OCI-M2 (cell line): Measurements from ENCODE around the gene MSRB3.

Experiments used
- DNase-seq: peaks from one replicate; lab custom pipeline; 2025; ENCODE audit not compliant: unreplicated experiment; lab: John Stamatoyannopoulos, UW

MSRB3 gene

DNA sequence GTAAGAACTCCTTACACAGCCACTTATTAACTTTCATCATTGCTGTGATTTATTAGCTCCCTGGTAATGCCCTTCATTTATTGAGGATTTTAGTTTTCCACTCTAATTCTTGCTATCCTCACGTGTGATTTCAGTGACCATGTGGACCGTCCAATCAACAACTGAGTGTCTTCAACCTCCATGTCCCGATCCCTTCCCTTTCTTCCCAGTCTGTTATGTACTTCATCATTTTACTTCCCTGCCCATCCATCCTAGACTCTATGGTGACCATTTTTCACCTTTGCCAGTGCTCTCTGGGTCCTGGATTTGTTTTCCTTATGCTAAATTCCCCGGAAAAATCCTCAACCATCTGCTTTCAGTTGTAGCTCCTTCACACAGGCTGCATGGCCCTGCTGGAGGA, 111.0 kb downstream of the MSRB3 start:
- DNase-seq = no peak

DNA sequence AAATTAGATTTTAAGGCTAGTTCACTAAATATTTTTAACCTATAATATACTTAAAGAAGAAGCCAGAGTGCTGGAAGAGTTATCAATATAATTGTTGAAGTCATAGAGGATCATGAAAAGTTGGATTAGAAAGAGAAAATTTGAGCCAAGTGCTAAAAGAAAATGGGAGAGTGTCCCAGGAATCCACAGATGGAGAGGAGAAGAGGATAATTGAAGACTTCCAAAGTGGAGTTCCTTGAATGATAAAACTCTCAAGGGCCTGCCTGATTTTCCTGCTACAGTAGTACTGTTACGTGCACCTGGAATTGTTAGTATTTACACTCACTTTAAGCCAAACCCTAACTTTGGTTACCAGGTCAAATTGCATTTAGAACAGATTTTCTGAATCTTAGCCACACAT, 113.2 kb downstream of the MSRB3 start:
- no peak for DNase-seq

DNA sequence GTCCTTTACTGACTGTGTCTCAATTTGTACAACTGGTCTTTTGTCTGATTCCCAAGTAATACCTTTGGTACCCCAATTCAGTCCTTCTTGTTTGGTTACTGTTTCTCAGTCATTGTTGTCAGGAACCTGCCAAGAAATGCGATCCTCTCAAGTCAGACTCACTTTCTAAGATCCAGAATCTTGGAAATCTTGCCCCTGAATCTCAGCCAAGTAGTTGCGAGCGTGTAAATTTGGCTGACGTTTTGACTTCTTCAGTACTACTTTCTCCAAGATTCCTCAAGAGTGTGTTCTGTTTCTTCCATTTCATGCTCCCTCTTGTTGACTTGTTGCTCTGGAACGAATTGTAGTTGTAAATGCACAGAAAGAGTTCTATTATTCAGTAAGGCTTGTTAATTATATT, 114.0 kb downstream of the MSRB3 start:
- no peak for DNase-seq

DNA sequence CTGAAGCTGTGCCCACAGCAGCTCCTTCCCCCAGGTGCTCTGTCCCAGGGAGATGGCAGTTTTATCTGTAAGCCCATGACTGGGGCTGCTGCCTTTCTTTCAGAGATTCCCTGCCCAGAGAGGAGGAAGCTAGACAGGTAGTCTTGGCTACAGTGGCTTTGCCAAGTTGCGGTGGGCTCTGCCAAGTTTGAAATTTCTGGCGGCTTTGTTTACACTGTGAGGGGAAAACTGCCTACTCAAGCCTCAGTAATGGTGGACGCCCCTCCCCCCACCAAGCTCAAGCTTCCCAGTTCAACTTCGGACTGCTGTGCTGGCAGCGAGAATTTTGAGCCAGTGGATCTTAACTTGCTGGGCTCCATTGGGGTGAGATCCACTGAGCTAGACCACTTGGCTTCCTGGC, 124.7 kb downstream of the MSRB3 start:
- no peak for DNase-seq

DNA sequence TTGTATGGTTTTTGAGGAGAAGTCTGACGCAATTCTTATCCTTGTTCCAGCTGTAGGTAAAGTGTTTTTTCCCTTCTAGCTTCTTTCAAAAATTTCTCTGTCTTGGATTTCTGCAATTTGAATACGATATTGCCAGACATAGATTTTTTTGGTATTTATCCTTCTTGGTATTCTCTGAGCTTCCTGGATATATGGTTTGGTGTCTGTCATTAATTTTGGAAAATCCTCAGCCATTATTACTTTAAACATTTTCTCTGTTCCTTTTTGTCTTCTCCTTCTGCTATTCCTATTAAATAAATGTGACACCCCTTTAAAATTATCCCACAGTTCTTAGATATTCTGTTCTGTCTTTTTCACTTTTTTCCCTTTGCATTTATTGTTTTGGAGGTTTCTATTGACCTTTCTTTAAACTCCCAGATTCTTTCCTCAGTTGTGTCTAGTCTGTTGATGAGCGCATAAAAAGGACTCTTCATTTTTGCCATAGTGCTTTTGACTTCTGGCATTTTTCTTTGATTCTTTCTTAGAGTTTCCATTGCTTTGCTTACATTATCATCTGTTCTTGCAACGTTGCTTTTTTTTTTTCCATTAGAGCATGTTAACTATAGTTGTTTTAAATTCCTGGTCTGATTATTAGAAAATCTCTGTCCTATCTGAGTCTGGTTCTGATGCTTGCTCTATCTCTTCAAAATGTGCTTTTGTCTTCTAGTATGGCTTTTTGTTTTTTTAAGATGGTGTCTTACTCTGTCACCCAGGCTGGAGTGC, 129.1 kb downstream of the MSRB3 start:
- DNase-seq = no peak

DNA sequence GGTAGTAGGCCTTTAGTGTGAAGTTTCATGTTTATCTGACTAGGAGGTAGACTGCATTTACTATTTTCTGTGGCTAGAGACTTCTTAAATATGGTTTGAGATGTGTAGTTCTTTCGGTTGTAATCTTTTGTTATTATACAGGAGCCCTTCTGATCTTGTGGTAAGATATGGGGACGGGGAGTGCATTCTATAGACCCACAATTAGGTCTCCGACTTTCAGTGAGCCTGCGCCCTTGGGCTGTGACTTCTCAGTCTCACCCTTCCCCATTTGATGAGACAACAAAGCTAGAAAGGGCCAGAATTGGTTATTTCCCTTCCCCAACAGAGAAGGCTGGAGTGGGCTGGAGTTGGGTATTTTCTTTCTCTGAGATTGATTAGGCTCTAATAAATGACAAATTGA, 130.0 kb downstream of the MSRB3 start:
- no peak for DNase-seq

DNA sequence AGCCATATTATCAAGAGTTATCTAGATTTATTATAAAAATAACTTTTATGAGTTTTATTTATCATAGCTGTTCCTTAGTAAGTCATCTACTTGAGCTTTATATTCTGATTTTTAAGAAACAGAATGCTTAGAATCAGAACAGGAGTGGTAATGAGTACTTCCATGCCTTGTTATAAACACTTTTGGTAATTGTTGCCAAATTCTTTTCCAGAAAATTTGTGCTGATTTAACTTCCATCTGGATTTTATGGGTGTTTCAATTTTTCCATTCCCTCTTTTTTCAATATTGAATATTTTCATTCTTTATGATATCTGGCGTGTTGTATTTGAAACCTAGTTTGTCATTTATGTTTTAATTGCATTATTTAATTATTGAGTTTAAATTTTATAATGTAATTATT, 131.2 kb downstream of the MSRB3 start:
- no peak for DNase-seq

DNA sequence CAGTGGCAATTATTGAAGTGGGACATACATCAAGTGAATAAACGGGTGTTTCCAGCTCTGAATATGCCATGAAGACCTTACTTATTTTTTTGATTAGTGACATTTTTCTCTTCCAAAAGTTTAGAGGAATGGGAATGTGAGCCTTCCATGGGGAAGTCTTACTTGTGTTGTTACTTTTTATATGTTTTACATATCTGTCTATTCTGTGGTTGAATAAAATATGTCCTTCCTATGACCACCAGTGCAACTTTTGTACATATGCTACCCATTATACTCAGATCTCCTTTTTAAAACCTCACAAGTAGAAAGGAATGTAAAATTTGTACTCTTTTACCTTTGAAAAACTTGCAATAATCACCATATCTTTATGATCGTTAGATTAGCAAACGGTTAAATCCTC, 132.7 kb downstream of the MSRB3 start:
- DNase-seq = no peak

DNA sequence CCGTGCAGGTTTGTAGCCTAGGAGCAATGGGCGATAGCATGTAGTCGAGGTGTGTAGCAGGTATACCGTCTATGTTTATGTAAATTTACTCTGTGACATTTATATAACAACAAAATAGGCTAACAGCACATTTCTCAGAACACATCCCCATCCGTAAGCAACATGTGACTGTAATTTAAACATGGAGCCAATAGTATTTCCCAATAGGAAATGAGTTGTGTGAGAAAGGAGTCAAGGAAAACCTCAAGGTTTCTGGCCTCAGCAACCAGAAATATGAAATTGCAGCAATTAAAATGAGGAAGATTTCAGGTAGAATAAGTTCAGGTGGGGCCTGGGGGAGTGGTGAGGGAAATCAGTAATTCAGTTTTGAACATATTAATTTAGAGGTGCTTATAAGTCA, 136.0 kb downstream of the MSRB3 start:
- DNase-seq = no peak

DNA sequence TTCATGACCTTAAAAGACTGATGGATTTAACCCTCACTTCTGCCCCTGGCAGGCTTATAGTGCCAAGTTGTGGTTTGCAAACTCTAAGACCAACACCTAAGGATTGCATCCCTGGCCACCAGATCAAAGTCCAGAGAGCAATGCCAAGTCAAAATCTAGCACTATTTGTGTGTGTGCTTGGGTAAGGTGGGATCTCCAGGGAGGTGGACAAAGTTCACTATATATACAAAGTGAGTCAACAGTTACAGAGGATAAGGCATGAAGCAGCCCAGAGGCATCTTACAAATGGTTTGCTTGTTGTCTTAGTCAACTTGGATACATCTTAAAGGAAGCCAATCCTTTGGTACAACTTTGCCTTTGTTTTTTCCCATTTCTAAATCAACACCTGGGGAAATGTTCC, 137.3 kb downstream of the MSRB3 start:
- DNase-seq = no peak

DNA sequence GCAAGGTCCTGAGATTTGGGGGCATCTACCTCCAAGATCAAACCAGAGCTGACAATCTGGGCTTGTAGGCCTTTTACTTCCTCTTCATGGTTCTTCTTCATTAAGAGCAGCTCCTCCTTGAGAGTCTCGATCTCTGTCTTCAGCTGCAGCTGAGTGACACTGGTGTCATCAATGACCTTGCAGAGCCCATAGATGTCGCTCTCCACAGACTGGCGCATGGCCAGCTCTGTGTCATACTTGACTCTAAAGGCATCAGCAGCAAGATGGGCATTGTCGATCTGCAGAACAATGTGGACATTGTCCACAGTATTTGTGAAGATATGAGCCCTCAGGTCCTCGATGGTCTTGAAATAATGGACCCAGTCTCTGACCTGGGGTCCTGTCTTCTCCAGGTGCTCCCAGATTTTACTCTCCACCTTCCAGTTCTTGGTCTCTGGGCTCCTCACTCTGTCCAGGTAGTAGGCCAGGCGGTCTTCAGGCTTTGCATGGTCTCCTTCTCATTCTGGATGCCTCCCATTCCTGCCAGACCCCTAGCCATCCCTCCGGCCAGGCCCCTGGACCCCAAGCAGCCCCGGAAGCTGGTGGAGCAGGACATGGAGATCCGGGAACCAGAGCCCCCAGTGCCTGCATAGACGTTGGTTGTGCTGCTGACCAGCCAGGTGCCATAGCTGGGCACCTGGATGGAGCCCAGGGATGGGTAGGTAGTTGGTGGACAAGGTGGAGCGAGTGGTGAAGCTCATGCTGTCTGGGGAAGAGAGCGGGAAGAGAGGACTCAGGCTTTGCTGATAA, 141.0 kb downstream of the MSRB3 start:
- no peak for DNase-seq

DNA sequence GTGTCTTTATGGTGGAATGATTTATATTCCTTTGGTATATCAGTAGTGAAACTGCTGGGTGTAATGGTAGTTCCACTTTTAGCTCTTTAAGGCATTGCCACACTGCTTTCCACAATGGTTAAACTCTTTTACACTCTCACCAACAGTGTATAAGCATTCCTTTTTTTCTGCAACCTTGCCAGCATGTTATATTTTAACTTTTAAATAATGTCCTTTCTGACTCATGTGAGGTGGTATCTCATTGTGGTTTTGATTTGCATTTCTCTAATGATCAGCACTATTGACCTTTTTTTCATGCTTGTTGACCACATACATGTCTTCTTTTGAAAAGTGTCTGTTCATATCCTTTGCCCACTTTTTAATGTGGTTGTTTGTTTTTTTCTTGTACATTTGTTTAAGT, 142.5 kb downstream of the MSRB3 start:
- no peak for DNase-seq

DNA sequence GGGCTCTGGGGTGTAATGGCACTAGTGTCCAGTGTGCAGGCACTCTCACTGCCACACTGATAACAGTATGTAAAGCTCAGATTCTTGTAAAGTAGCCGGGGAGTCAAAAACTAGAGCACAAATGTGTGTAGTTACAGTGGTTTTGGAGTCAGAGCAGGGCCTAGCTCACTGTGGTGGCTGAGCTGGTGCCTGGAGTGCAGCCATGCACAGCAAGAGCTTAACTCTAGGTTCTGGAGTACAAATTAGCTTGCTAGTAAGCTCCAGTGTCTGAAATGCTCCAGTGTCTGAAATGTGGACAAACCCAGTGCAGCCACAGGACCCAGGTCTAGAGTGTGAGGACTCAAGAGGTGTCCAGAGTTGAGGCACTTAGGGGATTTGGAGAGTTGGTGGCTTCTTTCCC, 149.2 kb downstream of the MSRB3 start:
- DNase-seq = no peak

DNA sequence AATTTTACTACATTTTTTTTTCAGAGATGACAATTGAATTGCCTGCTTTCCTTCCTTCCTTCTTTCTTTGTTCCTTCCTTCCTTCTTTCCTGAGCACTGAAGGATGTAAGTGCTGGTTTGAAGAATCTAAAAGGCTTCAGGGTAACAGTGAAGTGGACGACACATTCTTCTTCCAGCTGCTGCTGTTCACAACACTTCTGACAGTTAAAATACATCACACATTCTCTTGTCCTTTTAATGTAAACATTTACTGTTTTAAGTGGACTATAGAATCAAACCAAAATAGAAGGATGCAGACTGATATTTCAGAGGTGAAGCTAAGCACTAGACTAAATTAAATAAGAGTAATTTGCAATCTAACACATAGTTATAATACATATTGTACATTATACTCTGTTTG, 151.5 kb downstream of the MSRB3 start:
- no peak for DNase-seq

DNA sequence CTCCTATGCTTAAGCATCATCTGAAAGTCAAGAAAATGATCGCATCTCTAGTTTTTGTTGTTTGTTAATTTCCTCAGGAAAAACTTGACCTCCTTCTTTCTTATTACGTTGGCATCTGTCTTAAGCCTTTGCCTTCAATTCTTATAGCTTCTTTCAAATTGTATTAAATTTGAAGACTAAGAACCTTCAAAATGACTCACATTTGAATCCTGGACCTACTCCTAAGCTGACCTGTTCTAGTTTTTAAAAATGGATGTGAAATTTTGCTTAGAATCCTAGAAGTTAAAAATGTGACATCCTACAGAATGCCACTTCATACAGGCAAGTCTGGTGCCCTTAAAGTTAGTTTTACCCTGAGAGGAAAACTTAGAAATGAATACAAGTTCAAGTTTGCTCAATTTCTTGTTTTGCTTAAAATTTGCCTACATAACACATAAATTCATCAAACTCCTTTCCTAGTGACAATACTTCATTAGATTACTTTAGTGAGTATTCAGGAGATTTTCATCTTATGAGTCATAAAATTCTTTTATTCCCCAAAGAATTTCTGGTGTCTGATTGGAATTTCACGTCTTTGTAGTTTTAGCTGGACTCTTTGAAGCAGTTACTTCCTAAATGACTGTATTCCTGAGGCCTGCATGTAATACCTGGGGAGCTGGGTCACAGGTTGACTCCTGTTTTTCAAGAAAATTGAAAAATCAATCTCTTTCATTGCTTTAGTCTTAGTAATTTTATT, 152.3 kb downstream of the MSRB3 start:
- no peak for DNase-seq

DNA sequence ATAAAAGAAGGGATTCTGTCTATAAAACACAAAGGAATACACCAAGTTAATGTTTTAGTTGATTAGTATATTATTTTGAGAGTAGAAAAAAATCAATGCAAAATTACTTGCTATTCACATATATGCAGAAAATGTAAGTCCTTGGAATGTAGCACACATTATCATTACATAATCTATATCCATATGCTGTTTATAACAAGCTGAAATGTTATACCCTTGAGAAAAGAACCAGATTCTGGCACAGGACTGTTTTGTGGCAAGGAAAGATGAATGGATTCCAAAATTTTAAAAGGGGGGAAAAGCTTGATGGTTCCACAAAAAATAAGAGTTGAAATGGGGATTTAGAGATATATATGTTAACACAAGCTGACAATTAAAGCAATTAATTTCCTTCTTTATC, 153.6 kb downstream of the MSRB3 start:
- no peak for DNase-seq

DNA sequence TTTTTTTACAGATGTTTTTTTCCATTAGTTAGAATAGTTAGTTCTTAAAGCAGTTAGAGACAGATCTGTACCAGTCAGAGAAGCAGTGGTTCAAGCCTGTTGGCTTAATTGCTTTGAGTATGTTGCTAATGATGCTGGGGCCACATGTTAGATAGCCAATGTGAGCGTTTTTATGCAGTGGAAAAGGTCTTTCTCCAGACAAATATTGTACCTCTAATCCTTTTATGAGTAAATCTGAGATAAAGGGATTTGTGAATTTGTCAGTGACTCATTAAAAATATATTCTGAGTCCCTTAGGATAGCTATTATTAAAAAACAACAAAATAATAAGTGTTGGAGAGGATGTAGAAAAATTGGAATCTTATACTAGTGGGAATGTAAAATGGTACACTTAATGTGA, 154.2 kb downstream of the MSRB3 start:
- DNase-seq = no peak

DNA sequence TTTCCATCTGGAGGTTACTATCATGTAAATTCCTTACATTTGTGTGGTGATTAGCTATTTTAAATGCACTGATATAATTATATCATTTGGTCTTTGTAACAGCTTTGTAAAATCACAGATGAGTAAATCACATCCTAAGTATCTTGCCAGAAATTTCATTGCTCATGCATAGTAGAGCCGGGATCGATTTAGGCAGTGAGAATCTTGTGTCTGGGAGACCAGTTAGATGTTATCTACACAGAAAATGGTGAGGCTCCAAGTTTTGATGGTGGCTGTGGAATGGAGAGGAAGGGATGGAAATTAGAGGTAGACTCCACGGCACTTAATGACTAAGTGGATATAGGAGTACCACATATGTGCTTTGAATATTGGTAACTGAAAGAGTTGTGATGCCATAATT, 156.3 kb downstream of the MSRB3 start:
- DNase-seq = no peak

DNA sequence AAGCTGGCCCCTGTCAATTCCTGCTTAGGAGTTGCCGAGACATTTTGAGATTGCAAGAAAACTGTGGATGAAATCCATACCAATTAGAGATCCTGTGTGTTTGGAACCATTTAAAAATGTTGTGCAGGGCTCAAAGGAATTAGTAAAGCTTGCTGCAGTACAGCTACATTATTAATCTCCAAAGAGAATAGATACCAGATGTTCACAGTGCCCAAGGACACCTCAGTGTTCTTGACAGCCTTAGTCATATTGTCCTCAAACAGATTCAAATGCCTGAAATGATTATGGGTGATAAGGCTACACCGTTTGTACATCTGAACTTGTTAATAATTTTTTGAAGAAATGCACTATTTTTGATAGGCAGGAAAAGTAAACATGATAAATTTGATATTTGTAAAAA, 164.6 kb downstream of the MSRB3 start:
- DNase-seq = no peak

DNA sequence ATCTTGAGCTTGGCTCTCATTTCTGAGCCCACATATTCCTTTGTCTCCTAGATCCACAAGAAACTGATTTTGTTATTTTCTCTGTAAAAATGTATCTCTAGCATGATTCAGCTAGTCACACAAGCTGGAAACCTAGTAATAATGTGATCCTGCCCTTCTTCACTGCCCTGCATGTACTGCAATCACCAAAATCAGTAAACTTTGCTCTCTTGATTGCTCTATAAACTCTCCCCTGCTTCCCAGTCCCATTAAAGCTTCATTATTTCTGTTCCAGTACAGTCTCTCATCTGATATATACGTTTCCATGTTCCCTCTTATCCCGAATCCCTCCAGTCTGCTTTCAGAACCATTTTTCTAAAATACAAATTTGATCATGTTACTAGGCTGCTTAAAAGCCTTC, 166.5 kb downstream of the MSRB3 start:
- no peak for DNase-seq

DNA sequence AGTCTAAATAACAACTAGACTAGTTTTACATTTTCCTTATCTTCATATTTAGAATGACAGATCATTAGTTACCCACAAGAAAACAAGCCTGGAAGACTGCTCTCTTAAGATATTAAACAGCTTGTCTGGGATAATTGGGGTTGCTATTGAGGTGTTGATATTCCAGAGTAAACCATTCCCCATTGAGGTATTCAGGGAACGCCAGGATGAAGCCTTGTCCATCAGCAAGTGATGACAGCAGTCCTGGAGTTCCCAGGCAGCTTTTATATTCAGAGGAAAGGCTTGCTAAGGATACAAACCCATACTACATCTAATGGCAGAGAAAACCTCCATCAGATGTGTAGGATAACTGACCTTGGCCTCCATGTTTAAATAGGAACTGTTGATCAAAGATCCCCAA, 168.4 kb downstream of the MSRB3 start:
- no peak for DNase-seq

DNA sequence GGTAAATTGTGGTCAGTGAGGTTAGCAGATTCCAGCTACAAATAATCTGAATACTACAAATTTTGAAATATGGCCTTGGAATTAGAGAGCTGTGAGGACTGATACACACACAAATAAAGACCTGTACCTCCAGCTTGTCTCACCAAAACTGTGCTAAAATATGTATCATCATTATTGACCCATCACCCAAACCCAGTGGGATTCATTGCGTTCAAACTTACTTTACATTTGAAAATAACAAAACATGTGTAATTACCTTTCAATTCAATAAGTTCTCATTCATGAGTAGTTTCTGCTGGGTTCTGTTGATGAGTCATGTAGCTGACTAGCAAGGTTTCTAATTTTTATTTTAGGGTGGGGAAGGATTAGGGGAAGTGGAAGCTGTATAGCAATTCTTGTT, 170.9 kb downstream of the MSRB3 start:
- no peak for DNase-seq
